ENCODE measurements around the gene CHSY1. TPM values are rescaled to one million over a fixed set of nuclear protein-coding genes. Genes with fewer than 3 reads are reported as not detected.

CHSY1 gene
- total and polyA plus RNA-seq, 2 of the 13 experiments (the other 11 are each of a cell fraction or from before 2014, with no cell fraction given): 13.3 to 13.7 TPM

DNA sequence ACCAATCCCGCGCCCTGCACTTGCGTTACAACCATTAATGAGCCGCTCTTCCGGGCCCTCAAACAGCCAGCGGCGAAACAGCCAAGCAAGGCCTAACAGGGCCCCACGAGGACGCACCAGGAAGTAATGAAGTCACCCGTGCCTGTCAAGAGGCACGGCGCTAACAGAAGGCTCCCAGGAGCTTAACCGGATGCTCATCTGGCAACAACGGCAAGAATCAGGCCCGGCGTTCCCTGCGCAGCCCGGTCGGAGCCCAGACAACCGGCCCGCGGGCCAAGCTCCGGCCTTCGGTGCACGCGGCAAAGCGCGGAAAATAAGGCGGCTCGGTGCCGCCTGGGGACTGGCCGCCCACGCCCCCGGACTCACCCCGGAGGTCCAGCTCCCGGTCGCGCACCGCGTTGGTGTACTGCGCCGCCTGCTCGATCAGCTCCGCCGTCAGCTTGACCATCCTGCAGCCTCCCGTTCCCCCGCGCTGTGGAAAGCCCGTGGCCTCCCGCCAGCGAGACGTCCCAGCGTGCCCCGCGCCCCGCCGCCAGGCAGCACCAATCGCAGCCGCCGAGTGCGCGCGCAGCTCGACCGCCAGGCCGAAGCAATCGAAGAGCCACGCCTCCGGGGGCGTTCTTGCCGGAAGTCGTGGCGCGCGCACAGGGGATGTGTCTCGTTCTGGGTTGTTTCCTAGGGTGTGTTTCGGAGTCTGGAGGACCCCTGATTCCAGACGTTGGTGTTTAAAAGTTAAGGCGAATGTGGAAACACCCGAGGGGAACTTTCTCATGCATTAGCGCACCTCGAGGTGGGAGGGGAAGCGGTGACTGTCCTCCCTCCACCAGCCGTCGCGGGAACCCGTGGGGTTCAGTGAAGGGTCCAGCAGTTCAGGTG, 43.1 kb upstream of the CHSY1 start, which contains the start of gene SNRPA1 (continued):
- TF ChIP-seq PRMT3 (CRISPR knock-in tag; IDR thresholded peaks at IDR 0.05; ENCODE audit: borderline replicate concordance, low read depth): no peak
- TF ChIP-seq RBAK (CRISPR knock-in tag; IDR thresholded peaks at IDR 0.05): no peak
- peak; percentile 65; the same call in 1 of the 2 replicates for TF ChIP-seq ZNF775 (CRISPR knock-in tag; IDR thresholded peaks at IDR 0.05; ENCODE audit: borderline replicate concordance)
- no peak for TF ChIP-seq GLI4 (CRISPR knock-in tag; IDR thresholded peaks at IDR 0.05; ENCODE audit: borderline replicate concordance)
- no peak for TF ChIP-seq SMARCE1 (IDR thresholded peaks at IDR 0.05; ENCODE audit: borderline replicate concordance)
- TF ChIP-seq LCORL (IDR thresholded peaks at IDR 0.05): no peak
- peak; percentile 55 for TF ChIP-seq LCORL (CRISPR knock-in tag; IDR thresholded peaks at IDR 0.05)
- peak; percentile 96 for TF ChIP-seq MTF2 (CRISPR knock-in tag; IDR thresholded peaks at IDR 0.05; ENCODE audit: borderline replicate concordance)
- peak; percentile 89 for TF ChIP-seq ZBTB42 (CRISPR knock-in tag; IDR thresholded peaks at IDR 0.05)
- TF ChIP-seq ZNF33B (CRISPR knock-in tag; IDR thresholded peaks at IDR 0.05): no peak
- TF ChIP-seq, protein P1, sequence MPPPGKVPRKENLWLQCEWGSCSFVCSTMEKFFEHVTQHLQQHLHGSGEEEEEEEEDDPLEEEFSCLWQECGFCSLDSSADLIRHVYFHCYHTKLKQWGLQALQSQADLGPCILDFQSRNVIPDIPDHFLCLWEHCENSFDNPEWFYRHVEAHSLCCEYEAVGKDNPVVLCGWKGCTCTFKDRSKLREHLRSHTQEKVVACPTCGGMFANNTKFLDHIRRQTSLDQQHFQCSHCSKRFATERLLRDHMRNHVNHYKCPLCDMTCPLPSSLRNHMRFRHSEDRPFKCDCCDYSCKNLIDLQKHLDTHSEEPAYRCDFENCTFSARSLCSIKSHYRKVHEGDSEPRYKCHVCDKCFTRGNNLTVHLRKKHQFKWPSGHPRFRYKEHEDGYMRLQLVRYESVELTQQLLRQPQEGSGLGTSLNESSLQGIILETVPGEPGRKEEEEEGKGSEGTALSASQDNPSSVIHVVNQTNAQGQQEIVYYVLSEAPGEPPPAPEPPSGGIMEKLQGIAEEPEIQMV (CRISPR knock-in tag; IDR thresholded peaks at IDR 0.05; ENCODE audit: low read depth): peak; percentile 59; the same call in 1 of the 2 replicates
- TF ChIP-seq, protein P2, sequence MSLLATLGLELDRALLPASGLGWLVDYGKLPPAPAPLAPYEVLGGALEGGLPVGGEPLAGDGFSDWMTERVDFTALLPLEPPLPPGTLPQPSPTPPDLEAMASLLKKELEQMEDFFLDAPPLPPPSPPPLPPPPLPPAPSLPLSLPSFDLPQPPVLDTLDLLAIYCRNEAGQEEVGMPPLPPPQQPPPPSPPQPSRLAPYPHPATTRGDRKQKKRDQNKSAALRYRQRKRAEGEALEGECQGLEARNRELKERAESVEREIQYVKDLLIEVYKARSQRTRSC (CRISPR knock-in tag; IDR thresholded peaks at IDR 0.05; ENCODE audit: low read depth): no peak; the same call in 1 of the 2 replicates
- TF ChIP-seq, protein P3, sequence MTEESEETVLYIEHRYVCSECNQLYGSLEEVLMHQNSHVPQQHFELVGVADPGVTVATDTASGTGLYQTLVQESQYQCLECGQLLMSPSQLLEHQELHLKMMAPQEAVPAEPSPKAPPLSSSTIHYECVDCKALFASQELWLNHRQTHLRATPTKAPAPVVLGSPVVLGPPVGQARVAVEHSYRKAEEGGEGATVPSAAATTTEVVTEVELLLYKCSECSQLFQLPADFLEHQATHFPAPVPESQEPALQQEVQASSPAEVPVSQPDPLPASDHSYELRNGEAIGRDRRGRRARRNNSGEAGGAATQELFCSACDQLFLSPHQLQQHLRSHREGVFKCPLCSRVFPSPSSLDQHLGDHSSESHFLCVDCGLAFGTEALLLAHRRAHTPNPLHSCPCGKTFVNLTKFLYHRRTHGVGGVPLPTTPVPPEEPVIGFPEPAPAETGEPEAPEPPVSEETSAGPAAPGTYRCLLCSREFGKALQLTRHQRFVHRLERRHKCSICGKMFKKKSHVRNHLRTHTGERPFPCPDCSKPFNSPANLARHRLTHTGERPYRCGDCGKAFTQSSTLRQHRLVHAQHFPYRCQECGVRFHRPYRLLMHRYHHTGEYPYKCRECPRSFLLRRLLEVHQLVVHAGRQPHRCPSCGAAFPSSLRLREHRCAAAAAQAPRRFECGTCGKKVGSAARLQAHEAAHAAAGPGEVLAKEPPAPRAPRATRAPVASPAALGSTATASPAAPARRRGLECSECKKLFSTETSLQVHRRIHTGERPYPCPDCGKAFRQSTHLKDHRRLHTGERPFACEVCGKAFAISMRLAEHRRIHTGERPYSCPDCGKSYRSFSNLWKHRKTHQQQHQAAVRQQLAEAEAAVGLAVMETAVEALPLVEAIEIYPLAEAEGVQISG (CRISPR knock-in tag; IDR thresholded peaks at IDR 0.05): peak; percentile 95
- peak; percentile 92 for TF ChIP-seq ZNF776 (CRISPR knock-in tag; IDR thresholded peaks at IDR 0.05)
- TF ChIP-seq ELF1 (CRISPR knock-in tag; IDR thresholded peaks at IDR 0.05): peak; percentile 90
- TF ChIP-seq HCFC1 (IDR thresholded peaks at IDR 0.05; ENCODE audit: low read depth, low read length): peak; percentile 73
- TF ChIP-seq FOXA1 (IDR thresholded peaks at IDR 0.05): no peak
- peak; percentile 31; the same call in 1 of the 2 replicates for TF ChIP-seq FOXA1 (CRISPR knock-in tag; IDR thresholded peaks at IDR 0.05)
- TF ChIP-seq, protein P4, sequence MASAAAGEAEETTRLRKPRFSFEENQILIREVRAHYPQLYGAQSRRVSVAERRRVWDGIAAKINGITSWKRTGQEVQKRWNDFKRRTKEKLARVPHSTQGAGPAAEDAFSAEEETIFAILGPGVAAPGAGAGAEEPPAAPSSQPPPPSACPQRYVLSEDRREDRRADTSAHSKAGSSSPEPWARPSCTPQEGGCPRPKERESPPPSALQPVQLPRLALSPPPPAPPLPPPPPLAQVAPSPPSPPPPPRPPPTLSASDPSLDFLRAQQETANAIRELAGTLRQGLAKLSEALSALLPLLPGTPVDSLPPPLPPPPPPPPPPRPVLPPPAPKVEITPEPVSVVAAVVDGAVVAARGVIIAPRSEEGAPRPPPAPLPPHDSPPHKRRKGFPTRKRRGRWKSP (CRISPR knock-in tag; IDR thresholded peaks at IDR 0.05): peak; percentile 63; the same call in 1 of the 2 replicates
- TF ChIP-seq ZC3H13 (CRISPR knock-in tag; IDR thresholded peaks at IDR 0.05): peak; percentile 98
- TF ChIP-seq, protein P5, sequence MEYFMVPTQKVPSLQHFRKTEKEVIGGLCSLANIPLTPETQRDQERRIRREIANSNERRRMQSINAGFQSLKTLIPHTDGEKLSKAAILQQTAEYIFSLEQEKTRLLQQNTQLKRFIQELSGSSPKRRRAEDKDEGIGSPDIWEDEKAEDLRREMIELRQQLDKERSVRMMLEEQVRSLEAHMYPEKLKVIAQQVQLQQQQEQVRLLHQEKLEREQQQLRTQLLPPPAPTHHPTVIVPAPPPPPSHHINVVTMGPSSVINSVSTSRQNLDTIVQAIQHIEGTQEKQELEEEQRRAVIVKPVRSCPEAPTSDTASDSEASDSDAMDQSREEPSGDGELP (IDR thresholded peaks at IDR 0.05; ENCODE audit: borderline replicate concordance, low read depth): peak; percentile 36; the same call in 1 of the 2 replicates
- 0 out of 2 replicates have a peak, but pooled peaks have one; percentile 67 for TF ChIP-seq ZNF317 (CRISPR knock-in tag; IDR thresholded peaks at IDR 0.05)
- no peak for TF ChIP-seq SP1 (IDR thresholded peaks at IDR 0.05)
- TF ChIP-seq SP1 (CRISPR knock-in tag; IDR thresholded peaks at IDR 0.05): peak; percentile 98

Data from HepG2 (cell line).